ENCODE data around the gene MFAP4.

DNA sequence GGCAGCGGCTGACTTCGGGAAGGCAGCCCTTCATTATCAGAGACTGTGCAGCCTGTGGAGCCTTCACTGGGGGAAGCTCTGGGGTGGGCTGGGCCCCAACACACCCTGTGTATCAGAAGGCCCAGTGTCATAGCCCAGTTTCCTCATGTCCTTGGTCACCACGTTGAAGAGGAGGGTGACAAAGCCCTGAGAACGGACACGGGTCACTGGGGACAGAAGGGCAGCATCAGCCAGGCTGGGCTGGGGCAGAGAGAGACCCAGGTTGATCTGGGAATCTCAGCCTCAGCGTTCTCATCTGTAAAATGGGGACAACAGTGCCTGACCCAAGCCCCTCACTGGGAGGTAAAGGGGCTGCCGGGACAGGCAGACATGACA, 43.7 kb downstream of the MFAP4 start:
- no peak for TF ChIP-seq POLR2AphosphoS5 (IDR thresholded peaks at IDR 0.05; ENCODE audit: low read depth)
- TF ChIP-seq, protein P1, sequence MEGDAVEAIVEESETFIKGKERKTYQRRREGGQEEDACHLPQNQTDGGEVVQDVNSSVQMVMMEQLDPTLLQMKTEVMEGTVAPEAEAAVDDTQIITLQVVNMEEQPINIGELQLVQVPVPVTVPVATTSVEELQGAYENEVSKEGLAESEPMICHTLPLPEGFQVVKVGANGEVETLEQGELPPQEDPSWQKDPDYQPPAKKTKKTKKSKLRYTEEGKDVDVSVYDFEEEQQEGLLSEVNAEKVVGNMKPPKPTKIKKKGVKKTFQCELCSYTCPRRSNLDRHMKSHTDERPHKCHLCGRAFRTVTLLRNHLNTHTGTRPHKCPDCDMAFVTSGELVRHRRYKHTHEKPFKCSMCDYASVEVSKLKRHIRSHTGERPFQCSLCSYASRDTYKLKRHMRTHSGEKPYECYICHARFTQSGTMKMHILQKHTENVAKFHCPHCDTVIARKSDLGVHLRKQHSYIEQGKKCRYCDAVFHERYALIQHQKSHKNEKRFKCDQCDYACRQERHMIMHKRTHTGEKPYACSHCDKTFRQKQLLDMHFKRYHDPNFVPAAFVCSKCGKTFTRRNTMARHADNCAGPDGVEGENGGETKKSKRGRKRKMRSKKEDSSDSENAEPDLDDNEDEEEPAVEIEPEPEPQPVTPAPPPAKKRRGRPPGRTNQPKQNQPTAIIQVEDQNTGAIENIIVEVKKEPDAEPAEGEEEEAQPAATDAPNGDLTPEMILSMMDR (IDR thresholded peaks at IDR 0.05; ENCODE audit: insufficient read depth, low read length): no peak
